HG02943 (cell line): ENCODE data around the gene CCDC107.

Experiments used
- ATAC-seq: cut with Tn5 transposase; IDR thresholded peaks from one replicate; pipeline ENCODE4 v1.9.1; 2021; ENCODE audit warnings: mild to moderate bottlenecking, low read depth, moderate library complexity; ENCODE audit not compliant: unreplicated experiment

The CCDC107 gene

DNA sequence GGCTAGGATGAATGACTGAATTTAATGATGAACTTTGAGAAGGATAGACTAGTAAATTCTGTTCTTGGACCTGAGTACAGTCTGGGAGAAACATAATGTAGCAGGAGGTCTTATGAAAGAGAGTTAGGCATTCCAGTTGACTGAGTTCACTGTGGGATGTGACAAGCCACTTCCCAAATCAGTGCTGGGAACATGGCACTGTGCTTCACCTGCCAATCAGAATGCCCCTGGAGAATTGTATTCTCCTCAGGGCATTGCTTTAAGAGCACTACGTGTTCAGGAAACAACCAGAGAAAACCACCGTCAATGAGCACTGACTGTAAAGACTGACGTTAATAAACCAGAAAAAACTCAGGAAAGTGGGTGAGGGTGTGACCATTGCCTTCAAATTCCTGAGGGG, 1.2 kb downstream of the CCDC107 start:
- no peak for ATAC-seq

- no peak for ATAC-seq
These were observed 2.9 kb downstream of the CCDC107 start for GRCh38 chr9:35660966-35661415.

DNA sequence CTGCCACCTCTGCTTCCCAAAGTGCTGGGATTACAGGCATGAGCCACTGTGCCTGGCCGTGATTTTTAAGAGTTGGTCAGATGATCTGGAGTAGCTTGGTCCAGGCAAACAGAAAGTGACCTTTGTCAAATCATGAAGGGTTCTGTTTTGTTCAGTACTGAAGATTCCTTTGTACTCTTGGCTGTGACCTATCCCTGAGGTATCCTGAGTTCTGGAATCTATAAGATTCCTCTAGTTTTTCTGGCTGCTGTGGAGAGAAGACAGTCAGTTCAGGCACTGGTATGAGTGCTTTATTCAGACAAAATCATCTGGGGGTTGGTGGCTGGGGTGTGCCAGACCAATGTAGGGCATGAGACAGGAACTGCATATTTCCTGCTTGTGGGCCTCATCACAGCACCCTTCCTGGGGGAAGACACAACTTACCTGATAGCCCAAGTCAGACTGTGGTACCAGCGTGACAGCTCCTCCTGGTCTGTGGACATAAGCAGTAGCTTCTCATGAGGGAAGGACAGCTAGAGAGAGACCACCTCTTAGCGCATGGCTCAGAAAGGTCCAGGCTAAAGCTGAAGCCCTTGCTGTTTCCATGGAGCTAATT, 3.8 kb downstream of the CCDC107 start:
- ATAC-seq, result no peak

DNA sequence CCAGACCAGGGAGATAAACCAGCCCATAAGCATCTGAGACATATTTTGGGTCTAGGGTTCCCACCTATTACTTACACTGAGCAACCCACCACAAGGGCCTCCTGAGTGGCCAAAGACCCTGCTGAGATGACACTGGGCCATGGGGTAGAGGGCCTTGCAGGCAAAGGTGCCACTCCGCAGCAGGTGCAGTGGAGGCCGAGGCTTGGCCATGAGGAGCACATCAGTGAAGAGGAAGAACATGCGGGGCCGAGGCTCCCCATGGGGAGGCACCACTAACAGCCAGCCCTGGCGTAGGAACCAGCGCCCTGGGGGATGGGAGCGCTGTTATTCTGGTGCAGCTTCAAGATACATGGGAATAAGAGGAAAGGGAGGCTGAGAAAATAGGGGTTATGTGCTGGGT, 4.3 kb downstream of the CCDC107 start:
- ATAC-seq, result no peak

DNA sequence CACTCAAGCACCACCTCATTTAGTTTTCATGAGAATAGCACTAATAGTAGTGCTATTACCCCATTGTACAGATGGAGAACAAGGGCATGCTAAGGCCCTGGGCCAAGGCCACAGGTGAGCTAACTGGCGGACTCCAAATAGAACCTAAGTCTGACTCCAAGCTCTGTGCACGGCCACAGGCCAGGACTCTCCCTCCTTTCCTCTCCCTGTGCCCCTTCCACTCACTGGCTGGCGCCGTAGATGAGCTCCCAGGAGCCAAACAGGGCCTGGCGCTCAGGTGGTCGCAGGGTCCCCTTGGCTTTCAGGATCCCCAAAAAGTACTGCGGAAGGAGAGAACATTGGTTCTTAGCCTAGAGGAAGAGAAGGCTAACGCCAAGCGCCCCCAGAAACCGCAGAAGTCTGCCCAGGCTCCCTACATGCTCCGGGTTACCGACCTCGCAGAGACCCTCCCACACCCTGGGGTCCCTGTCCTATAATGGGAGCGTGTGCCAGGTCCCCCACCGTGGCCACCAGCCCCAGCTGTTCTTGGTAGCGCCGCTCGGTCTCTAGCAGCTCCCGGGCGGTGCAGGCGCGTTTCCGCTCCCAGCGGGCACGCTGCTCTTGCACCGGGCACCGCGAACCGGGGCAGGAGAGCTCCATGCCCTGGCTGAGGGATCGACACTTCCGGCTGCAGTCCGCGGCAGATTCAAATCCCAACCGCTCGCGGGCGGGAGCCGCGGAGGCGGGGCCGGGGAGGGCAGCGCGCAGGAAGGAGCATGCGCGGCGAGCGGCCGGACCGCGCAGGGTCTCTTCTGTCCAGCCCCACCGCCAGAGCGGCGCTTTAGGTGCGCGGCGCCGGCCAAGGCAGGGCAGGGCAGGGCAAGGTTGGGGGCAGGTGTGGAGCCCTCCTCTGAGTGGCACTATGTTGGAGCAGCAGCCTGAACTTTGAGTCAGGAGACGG, 6.7 kb downstream of the CCDC107 start, which contains the start of gene ARHGEF39:
TSS of gene ARHGEF39 (minus strand) at position 665 of the 940 bp plus-strand sequence. CDS start at position 639, 26 bp downstream.
- no peak for ATAC-seq

DNA sequence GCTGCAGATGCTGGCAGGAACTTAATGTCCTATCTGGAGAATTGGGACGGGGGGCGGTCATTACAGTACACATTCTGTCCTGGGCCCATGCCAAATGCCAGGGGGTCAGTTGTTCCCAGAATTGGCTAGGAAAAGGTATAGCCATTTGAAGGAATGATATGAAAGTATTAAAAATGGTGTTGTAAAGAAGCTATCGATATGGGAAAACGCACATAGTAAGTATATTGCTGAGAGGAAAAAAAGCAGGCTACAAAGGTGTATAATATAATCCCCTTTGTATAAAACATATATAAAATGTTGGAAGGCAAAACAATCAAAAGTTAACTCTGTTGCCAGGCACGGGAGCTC, 7.4 kb downstream of the CCDC107 start:
- no peak for ATAC-seq

GRCh38 chr9:35666045-35666444, 8.0 kb downstream of the CCDC107 start:
- ATAC-seq, result no peak

DNA sequence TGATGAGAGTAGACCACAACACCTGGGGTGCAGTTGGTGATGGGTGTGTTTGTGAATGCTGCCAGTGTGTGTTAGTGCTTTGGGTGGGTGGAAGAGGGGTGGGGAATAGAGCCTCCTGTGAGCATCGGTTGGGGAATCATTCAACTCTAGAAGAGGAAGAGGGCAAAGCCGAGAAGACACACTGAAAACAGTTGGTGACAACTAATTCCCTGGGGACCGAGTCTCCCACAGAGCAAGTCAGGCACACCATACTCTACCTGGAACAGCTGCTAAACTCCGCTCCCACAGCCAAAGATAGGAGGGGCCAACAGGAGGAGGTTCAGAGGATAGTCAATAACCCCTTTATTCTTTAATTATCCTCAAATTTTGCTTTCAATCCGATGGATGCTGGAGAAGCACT, 8.5 kb downstream of the CCDC107 start:
- ATAC-seq, result no peak

DNA sequence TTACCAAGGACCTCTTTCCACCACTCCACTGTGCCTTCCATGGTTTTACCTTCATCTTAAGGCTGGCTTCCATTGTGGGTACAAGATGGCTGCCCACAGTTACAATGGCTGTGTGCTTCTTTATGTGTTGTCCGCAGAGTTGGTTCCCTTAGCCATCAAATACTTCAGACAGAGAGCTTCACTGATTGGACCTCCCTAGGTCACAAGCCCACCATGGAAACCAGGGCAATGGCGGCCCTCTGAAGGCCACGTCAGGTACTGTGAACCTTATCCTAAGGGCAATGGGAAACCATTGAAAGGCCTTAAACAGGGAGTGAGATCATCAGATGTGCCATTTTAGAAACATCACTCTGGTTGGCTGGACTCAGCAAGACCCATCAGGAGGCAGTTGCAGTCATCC, 9.8 kb downstream of the CCDC107 start:
- ATAC-seq, result no peak

DNA sequence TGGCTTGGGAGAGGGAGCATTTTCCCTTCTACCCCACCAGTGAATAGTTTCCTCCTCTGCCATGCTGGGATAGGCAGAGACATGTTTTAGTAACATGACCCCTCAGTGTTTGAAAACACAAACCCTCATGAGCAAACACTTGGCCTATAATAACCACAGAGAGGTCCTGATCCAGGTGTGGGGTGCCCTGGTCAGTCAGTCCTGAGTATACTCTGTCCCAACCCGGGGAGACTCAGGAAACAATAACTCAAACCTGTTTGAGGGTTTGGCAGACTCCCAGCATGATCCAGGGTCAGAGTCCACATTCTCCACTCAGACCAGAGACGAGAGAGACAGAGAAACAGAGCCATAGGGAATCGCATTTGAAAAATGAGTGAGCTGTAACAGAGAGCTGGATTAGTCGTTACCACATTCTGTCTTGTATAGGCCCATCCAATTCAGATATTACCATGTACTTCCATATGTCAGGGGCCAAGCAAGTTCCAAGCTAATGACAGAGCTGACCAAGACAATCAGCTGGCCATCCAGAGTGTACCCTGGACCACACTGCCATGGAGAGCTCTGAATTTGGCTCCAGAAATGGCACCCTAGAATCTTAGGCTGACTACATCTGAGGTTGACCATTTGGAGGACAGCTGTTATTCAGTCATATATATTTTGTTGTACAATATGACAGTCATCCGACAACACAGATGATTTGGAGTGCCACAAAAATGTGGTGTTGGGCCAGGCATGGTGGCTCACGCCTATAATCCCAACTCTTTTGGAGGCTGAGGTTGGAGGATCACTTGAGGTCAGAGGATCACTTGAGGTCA, 11.4 kb downstream of the CCDC107 start:
- ATAC-seq, result no peak

DNA sequence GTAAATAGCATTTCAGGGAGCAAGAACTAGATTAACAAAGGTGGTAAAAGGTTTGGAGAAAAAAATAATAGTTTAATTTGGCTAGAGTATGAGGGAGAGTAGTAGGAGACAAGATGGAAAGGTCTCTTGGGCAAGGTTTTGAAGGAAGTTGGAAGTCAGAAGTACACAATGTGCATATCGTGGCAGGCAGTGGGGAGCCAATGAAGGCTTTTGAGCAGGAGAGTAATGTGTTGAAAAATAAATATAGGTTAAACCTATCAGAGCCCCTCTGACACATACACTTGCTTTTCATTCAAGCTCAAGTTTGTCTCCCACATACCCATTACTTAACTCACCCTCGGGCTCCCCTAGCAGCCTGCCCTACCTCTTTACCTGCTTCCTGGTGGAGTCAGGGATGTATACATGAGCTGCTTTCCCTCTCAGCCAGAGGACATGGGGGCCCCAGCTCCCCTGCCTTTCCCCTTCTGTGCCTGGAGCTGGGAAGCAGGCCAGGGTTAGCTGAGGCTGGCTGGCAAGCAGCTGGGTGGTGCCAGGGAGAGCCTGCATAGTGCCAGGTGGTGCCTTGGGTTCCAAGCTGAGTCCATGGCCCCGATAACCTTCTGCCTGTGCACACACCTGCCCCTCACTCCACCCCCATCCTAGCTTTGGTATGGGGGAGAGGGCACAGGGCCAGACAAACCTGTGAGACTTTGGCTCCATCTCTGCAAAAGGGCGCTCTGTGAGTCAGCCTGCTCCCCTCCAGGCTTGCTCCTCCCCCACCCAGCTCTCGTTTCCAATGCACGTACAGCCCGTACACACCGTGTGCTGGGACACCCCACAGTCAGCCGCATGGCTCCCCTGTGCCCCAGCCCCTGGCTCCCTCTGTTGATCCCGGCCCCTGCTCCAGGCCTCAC, 15.3 kb downstream of the CCDC107 start, which contains the start of gene CA9:
TSS of gene CA9 (plus strand) at position 797 of the 893 bp plus-strand sequence. CDS start at position 829, 32 bp downstream.
- ATAC-seq, result no peak

GRCh38 chr9:35674025-35674361, 15.9 kb downstream of the CCDC107 start:
- ATAC-seq, result no peak

- no peak for ATAC-seq
These were observed 17.1 kb downstream of the CCDC107 start for GRCh38 chr9:35675204-35675603.

DNA sequence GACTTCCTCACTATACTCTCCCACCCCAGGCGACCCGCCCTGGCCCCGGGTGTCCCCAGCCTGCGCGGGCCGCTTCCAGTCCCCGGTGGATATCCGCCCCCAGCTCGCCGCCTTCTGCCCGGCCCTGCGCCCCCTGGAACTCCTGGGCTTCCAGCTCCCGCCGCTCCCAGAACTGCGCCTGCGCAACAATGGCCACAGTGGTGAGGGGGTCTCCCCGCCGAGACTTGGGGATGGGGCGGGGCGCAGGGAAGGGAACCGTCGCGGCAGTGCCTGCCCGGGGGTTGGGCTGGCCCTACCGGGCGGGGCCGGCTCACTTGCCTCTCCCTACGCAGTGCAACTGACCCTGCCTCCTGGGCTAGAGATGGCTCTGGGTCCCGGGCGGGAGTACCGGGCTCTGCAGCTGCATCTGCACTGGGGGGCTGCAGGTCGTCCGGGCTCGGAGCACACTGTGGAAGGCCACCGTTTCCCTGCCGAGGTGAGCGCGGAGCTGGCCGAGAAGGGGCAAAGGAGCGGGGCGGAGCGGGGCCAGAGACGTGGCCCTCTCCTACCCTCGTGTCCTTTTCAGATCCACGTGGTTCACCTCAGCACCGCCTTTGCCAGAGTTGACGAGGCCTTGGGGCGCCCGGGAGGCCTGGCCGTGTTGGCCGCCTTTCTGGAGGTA, 17.8 kb downstream of the CCDC107 start:
- no peak for ATAC-seq

DNA sequence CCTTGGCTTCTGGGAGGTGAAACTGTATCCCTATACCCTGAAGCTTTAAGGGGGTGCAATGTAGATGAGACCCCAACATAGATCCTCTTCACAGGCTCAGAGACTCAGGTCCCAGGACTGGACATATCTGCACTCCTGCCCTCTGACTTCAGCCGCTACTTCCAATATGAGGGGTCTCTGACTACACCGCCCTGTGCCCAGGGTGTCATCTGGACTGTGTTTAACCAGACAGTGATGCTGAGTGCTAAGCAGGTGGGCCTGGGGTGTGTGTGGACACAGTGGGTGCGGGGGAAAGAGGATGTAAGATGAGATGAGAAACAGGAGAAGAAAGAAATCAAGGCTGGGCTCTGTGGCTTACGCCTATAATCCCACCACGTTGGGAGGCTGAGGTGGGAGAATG, 21.0 kb downstream of the CCDC107 start:
- ATAC-seq, result no peak

GRCh38 chr9:35679766-35680330, 21.8 kb downstream of the CCDC107 start:
- no peak for ATAC-seq

DNA sequence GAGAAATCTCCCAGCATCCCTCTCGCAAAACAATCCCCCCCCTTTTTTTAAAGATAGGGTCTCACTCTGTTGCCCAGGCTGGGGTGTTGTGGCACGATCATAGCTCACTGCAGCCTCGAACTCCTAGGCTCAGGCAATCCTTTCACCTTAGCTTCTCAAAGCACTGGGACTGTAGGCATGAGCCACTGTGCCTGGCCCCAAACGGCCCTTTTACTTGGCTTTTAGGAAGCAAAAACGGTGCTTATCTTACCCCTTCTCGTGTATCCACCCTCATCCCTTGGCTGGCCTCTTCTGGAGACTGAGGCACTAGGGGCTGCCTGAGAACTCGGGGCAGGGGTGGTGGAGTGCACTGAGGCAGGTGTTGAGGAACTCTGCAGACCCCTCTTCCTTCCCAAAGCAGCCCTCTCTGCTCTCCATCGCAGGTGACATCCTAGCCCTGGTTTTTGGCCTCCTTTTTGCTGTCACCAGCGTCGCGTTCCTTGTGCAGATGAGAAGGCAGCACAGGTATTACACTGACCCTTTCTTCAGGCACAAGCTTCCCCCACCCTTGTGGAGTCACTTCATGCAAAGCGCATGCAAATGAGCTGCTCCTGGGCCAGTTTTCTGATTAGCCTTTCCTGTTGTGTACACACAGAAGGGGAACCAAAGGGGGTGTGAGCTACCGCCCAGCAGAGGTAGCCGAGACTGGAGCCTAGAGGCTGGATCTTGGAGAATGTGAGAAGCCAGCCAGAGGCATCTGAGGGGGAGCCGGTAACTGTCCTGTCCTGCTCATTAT, 22.4 kb downstream of the CCDC107 start:
- ATAC-seq, result no peak

- no peak for ATAC-seq
These were observed 23.4 kb downstream of the CCDC107 start for GRCh38 chr9:35681341-35682002.
